ENCODE results near the gene FDX1.
A peak's percentile ranks its signal among the peaks of the same experiment; 100 is the strongest.

FDX1 gene

GRCh38 chr11:110431051-110431672 lies 1.4 kb downstream of the FDX1 start:
- DNase-seq (ENCODE audit: low spot score) = no peak

DNA sequence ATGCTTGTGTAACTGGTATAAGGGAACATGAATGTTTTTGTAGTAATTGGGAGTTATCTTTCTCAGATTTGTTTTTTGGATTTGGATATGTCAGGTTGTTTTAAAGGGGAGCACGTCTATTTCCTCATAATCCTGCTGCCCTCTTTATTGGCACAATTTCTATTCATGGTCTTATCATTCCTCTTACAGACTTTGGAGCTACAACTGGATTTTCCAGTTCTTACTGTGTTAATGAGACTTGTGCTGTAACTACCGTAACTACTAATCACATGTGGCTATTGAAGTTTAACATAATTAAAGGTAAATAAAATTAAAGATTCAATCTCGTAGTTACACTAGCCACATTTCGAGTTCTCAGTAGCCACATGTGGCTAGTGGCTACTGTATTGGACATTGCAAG lies 1.9 kb downstream of the FDX1 start:
- no peak for DNase-seq (ENCODE audit: low spot score)

DNA sequence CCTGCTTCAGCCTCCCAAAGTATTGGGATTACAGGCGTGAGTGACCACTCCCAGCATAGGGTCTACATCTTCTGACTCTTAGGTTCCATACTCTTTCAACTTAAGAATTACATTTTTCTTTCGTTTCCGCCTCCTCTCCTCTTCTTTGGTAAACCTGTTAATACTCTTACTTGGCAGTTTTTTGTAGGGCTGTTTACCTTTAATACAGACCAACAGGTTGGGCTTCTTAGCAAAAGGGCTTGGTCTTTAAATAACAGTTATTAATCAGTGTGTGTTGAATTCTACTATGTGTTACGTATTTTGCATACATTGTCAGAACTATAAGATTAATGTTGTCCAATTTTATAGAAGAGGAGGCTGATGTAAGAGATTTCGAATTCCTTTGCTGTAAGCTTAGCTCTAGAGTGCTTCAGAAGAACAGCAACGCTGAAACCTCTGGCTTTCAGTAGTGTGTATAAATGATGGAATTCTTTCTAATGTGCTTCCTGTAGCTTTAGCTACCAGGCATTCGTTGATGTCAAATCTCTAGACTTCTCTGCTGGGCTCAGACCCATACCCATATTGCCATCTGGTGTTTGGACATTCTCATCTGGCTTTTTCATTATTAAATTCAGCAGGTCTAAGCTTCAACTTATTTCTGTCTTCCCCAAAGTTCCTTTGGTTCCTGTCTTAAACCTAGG lies 3.1 kb downstream of the FDX1 start:
- no peak for DNase-seq (ENCODE audit: low spot score)

GRCh38 chr11:110433393-110434333 lies 3.9 kb downstream of the FDX1 start:
- peak; percentile 12 for DNase-seq (ENCODE audit: low spot score)

GRCh38 chr11:110434952-110435779 lies 5.4 kb downstream of the FDX1 start:
- no peak for DNase-seq (ENCODE audit: low spot score)

GRCh38 chr11:110435780-110436717 lies 6.3 kb downstream of the FDX1 start:
- DNase-seq (ENCODE audit: low spot score) = no peak

DNA sequence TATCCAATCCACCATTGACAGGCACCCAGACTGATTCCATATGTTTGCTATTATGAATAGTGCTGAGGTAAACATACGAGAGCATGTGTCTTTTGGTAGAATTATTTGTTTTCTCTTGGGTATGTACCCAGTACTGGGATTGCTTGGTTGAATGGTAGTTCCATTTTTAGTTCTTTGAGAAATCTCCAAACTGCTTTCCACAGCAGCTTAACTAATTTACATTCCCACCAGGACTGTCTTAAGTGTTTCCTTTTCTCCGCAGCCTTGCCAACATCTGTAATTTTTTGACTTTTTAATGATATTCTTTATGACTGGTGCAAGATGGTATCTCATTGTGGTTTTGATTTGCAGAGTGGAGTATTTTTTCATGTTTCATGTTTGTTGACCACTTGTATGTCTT lies 8.3 kb downstream of the FDX1 start:
- no peak for DNase-seq (ENCODE audit: low spot score)

DNA sequence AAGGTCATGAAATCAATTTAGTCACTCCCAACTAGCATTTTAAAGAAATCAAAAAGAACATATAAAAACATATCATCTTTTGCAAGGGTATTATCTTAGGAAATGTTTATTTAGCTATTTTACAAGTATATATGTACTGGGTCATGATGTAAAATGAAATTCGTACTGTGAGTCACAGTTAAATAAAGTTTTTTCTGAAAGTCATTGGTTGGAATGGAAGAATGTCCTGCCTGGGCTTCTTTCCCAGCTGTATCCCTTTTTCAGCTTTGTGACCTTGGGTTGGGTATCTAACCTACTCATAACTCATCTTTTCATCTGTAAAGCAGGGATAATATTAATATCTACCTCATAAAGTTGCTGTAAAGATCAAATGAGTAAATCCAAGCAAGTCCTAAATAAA lies 15.7 kb downstream of the FDX1 start:
- DNase-seq (ENCODE audit: low spot score) = no peak

GRCh38 chr11:110446061-110446460 lies 16.3 kb downstream of the FDX1 start:
- DNase-seq (ENCODE audit: low spot score) = no peak

DNA sequence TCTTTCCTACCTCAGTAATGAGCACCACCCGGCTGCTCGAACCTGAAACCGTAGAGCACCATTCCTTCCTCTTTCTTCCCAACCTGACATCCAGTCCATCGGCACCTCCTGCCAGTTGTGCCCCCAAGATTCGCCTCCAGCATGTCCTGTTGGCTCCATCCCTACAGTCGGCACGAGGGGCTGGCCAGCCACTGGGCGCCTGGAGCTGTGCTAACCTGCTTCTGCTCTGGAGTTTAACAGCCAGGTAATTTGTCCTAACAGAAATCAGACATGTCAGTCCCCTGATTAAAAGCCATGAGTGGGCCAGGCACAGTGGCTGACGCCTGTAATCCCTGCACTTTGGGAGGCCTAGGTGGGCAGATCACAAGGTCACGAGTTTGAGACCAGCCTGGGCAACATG lies 16.8 kb downstream of the FDX1 start:
- no peak for DNase-seq (ENCODE audit: low spot score)

- DNase-seq (ENCODE audit: low spot score) = no peak
Observed at GRCh38 chr11:110447343-110447742, 17.6 kb downstream of the FDX1 start.

DNA sequence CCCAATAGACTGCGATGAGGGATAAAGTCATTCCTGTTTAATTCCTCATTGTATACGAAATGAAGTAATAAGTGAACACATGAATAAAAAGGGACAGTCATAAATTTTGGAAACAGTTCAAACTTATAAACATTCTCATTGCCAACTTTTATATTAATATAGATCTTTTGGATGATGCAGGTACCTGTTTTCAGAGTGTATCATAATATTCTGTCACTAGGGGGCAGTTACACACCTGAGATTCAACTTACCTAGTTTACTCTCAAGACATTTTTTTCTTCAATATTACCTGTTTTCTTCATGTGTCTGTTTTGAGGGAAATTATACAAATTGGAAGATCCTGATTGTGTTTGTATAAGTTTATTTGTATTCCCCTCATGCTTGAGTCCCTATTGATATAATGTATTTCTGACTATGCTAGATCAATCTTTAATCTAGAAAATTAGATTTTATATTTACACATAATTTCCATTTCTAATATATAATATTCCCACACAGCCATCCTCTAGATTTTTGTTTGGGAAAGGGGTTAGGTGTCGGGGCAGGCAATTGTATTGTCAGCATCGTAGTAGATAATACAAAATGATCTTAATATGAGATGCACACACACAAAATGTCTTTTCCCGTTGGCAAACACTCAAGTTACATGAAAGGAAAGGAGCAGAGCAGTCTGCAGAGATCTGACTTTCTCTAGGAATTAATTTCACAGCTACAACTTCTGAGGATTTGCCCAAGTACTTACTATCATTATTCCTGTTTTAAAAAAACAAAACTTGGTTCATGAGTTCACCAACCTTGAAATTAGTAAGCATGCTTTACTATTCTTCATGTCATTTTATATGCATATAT lies 18.4 kb downstream of the FDX1 start:
- DNase-seq (ENCODE audit: low spot score) = no peak

GRCh38 chr11:110450246-110450645 lies 20.5 kb downstream of the FDX1 start:
- no peak for DNase-seq (ENCODE audit: low spot score)

- no peak for DNase-seq (ENCODE audit: low spot score)
Observed at GRCh38 chr11:110452720-110453119, 23.0 kb downstream of the FDX1 start.

DNA sequence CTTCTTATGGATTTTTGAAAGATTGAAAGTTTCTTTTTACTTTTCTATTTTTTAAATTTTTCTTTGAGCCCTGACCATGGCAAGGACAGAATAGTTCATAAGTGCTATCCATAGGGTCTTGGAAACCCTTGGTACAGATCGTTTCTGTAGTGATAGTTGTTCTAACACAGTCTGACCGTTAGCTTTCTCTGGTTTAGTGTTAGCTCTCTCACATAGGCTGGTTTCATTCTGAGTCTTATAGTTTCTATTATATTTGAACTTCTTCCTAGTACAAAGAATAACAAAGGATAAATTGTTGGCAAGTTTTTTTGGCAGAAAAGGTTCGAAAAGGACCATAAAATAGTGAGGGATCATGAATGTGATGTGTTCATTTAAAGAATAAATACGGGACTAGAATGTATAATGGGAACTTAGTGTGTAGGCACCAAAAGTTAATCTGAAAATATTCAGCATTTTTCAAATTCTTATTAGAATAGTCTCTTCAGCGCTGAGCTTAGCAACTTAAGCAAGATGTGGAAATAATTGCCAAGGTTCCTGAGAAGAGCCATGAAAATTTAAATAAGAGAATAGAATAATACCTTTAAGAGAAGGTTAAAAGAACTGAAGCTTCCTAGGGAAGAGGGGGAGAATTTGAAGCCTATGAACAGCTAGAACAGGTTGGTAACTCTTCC lies 24.1 kb downstream of the FDX1 start:
- DNase-seq (ENCODE audit: low spot score) = no peak

- DNase-seq (ENCODE audit: low spot score) = no peak
Observed at GRCh38 chr11:110454609-110455008, 24.9 kb downstream of the FDX1 start.

- DNase-seq (ENCODE audit: low spot score) = no peak
Observed at GRCh38 chr11:110455718-110456117, 26.0 kb downstream of the FDX1 start.

- peak; percentile 7 for DNase-seq (ENCODE audit: low spot score)
Observed at GRCh38 chr11:110463153-110463552, 33.4 kb downstream of the FDX1 start.

- DNase-seq (ENCODE audit: low spot score) = no peak
Observed at GRCh38 chr11:110465231-110465630, 35.5 kb downstream of the FDX1 start.
